Measurements from ENCODE around the gene LITAF.
"Not testable (repeated sequence)": the region's sequence is repeated elsewhere in the genome, so short reads cannot be mapped to it uniquely, and the experiment has no call there.

Gene LITAF

DNA sequence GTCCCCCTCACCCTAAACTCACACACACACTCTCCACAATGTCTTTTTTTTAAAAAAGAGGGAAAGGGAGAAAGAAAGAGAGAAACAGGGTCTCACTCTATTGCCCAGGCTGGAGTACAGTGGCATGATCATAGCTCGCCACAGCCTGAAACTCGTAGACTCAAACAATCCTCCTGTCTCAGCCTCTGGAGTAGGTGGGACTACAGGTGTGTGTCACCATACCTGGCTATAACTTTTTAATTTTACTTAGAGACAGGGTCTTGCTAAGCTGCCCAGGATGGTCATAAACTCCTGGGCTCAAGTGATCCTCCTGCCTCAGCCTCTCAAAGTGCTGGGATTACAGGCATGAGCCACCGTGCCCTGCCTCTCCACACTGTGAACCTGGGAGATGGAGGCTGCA lies 24.9 kb downstream of the LITAF start:
- no peak overlapping the region for H3K4me3 ChIP-seq (ENCODE audit: low read depth, low read length)
- peaks cover 40% of the 10 kb centered on the region for H3K79me2 ChIP-seq (ENCODE audit: control insufficient read depth, insufficient read depth, low read length, unreplicated experiment)
- no peak overlapping the region for H2AFZ ChIP-seq (ENCODE audit: low read length, unreplicated experiment)
- no peak overlapping the region for H3K27ac ChIP-seq (ENCODE audit: low read depth, low read length)
- H3K36me3 ChIP-seq (ENCODE audit: insufficient read depth, low read length): peaks cover 12% of the 10 kb centered on the region
- peaks cover 3% of the 10 kb centered on the region for H3K4me1 ChIP-seq (ENCODE audit: control insufficient read depth, insufficient read depth, low read length, unreplicated experiment)
- H3K27me3 ChIP-seq (ENCODE audit: insufficient read depth, low read length): no peaks in the 10 kb centered on the region

DNA sequence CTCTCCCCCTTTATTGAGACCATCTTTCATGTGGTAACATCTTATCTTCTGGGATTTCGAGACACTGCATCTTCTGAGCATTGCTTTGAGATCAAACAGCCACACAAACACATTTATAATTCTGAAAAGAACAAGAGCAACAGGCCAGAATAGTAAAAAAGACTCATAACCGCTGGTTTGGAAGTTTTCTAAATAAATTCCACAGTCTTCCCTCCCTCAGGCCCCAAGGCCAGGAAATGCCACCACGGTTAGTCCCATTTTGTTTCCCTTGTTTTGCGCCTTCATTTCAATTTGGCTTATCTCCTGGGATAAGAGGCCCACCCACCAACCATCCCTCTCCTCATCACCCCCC lies 25.3 kb downstream of the LITAF start:
- no peak overlapping the region for H3K4me3 ChIP-seq (ENCODE audit: low read depth, low read length)
- H3K79me2 ChIP-seq (ENCODE audit: control insufficient read depth, insufficient read depth, low read length, unreplicated experiment): peaks cover 40% of the 10 kb centered on the region
- H3K27ac ChIP-seq (ENCODE audit: low read depth, low read length): no peak overlapping the region
- peaks cover 16% of the 10 kb centered on the region for H3K36me3 ChIP-seq (ENCODE audit: insufficient read depth, low read length)
- peaks cover 3% of the 10 kb centered on the region for H3K4me1 ChIP-seq (ENCODE audit: control insufficient read depth, insufficient read depth, low read length, unreplicated experiment)
- H2AFZ ChIP-seq (ENCODE audit: low read length, unreplicated experiment): no peak overlapping the region
- H3K27me3 ChIP-seq (ENCODE audit: insufficient read depth, low read length): no peaks in the 10 kb centered on the region

DNA sequence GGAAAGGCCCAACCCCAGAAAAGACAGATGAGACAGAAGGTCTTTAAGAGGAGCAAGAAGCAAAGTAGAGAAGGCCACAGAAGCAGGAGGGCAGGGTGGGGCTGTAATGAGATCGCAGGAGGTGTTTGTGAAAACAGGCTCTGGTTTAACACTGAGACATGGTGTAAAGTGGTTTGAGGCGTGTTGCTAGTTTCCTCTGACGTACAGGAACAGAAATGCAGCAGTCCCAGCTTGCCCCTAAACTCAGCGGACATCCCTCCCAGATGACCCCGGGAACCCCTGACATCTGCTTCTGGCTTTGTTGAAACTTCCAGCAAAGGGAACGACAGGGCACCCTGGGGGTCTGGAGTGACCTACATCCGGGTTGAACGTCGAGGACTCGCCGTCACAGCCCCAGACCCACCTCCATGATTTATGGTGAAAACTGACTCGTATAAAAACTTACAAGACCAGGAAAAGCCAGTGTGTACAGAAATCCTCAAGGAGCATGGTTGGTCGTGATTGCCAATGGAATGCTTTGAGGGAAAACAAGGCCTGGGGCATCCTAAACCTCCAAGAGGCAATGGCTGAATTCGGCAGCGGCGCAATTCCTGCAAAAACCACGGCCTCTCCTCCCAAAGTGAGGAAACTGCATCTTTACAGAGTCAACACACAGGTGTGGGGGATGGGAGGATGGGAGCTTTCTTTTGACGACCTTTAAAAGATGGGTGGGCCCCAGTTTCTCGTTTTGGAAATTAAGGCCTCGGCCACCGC lies 25.8 kb downstream of the LITAF start:
- H3K27me3 ChIP-seq (ENCODE audit: insufficient read depth, low read length): no peaks in the 10 kb centered on the region
- peaks cover 21% of the 10 kb centered on the region for H3K36me3 ChIP-seq (ENCODE audit: insufficient read depth, low read length)
- no peak overlapping the region for H3K4me3 ChIP-seq (ENCODE audit: low read depth, low read length)
- peaks cover 3% of the 10 kb centered on the region for H3K4me1 ChIP-seq (ENCODE audit: control insufficient read depth, insufficient read depth, low read length, unreplicated experiment)
- H3K27ac ChIP-seq (ENCODE audit: low read depth, low read length): no peak overlapping the region
- peaks cover 36% of the 10 kb centered on the region for H3K79me2 ChIP-seq (ENCODE audit: control insufficient read depth, insufficient read depth, low read length, unreplicated experiment)
- H2AFZ ChIP-seq (ENCODE audit: low read length, unreplicated experiment): no peak overlapping the region

DNA sequence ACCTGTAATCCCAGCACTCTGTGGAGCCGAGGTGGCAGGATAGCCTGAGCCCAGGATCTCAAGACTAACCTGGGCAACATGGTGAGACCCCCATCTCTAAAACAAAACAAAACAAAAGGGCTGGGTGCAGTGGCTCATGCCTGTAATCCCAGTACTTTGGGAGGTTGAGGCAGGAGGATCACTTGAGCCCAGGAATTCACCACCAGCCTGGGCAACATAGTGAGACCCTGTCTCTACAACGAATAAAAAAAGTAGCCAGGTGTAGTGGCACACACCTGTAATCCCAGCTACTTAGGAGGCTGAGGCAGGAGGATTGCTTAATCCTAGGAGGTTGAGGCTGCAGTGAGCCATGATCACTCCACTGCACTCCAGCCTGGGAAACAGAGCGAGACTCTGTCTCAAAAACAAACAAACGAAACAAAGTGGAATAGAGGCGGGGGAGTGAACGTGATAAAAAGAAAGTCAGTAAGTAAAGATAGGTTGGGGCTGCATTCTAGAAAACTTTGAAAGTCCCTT lies 28.4 kb downstream of the LITAF start:
- Histone ChIP-seq H3K36me3 (ENCODE audit: insufficient read depth, low read length) (peaks cover 26% of the 10 kb centered on the region), H3K79me2 (ENCODE audit: control insufficient read depth, insufficient read depth, low read length, unreplicated experiment) (peaks cover 31% of the 10 kb centered on the region)
- H2AFZ ChIP-seq (ENCODE audit: low read length, unreplicated experiment); H3K27ac ChIP-seq (ENCODE audit: low read depth, low read length); H3K4me3 ChIP-seq (ENCODE audit: low read depth, low read length); H3K4me1 ChIP-seq (ENCODE audit: control insufficient read depth, insufficient read depth, low read length, unreplicated experiment); H3K27me3 ChIP-seq (ENCODE audit: insufficient read depth, low read length): not testable (repeated sequence)

DNA sequence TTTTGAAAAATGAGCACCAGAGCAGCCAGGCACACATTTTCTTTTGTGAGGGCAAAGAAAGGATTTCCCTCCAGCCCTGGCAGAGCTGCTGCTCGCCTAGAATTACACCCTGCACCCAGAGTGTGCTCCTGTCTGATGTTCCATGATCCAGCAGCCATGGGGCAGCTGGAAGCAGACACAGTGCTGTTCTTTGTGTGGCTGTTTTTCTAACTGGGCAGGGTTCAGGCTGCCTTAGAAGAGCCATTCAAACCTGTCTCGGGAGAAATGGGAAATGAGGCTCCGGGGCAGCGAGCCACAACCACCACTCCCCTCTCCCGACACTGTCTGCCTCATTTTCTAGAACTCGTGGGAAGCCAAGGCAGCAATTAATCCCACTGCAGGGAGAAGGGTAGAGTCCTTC lies 28.9 kb downstream of the LITAF start:
- H3K4me1 ChIP-seq (ENCODE audit: control insufficient read depth, insufficient read depth, low read length, unreplicated experiment): peaks cover 3% of the 10 kb centered on the region
- no peaks in the 10 kb centered on the region for H3K27me3 ChIP-seq (ENCODE audit: insufficient read depth, low read length)
- peaks cover 26% of the 10 kb centered on the region for H3K36me3 ChIP-seq (ENCODE audit: insufficient read depth, low read length)
- no peak overlapping the region for H2AFZ ChIP-seq (ENCODE audit: low read length, unreplicated experiment)
- no peak overlapping the region for H3K27ac ChIP-seq (ENCODE audit: low read depth, low read length)
- H3K4me3 ChIP-seq (ENCODE audit: low read depth, low read length): no peak overlapping the region
- H3K79me2 ChIP-seq (ENCODE audit: control insufficient read depth, insufficient read depth, low read length, unreplicated experiment): peaks cover 30% of the 10 kb centered on the region

DNA sequence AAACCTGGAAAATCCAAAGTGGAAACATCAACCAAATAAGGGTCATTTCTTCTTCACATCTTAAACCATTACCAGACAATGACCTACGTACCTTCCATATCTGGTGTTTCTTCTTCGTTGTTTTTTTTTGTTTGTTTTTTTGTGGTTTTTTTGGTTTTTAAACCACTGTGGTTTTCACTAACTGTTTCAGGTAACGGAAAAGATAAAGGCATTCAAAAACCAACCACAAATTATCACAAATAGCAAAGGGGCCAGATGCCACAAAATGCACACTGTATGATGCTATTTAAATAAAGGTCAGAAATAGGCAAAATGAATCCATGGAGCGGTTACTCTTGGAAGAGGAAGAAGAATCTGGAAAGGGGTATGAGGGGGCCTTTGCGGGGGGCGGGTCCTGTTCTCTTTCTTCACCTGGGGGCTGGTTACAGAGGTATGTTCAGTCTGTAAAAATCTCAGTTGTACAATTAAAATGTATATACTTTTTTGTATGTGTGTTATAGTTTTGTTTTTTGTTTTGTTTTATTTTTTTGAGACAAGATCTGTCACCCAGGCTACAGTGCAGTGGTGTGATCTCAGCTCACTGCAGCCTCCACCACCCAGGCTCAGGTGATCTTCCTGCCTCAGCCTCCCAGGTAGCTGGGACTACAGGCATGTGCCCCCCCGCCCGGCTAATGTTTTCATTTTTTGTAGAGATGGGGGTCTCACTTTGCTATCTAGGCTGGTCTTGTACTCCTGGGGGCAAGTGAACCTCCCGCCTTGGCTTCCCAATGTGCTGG lies 29.6 kb downstream of the LITAF start:
- H3K4me1 ChIP-seq (ENCODE audit: control insufficient read depth, insufficient read depth, low read length, unreplicated experiment): peaks cover 3% of the 10 kb centered on the region
- H3K36me3 ChIP-seq (ENCODE audit: insufficient read depth, low read length): peaks cover 26% of the 10 kb centered on the region
- H3K27me3 ChIP-seq (ENCODE audit: insufficient read depth, low read length): no peaks in the 10 kb centered on the region
- no peak overlapping the region for H2AFZ ChIP-seq (ENCODE audit: low read length, unreplicated experiment)
- H3K79me2 ChIP-seq (ENCODE audit: control insufficient read depth, insufficient read depth, low read length, unreplicated experiment): peaks cover 26% of the 10 kb centered on the region
- no peak overlapping the region for H3K4me3 ChIP-seq (ENCODE audit: low read depth, low read length)
- H3K27ac ChIP-seq (ENCODE audit: low read depth, low read length): no peak overlapping the region

DNA sequence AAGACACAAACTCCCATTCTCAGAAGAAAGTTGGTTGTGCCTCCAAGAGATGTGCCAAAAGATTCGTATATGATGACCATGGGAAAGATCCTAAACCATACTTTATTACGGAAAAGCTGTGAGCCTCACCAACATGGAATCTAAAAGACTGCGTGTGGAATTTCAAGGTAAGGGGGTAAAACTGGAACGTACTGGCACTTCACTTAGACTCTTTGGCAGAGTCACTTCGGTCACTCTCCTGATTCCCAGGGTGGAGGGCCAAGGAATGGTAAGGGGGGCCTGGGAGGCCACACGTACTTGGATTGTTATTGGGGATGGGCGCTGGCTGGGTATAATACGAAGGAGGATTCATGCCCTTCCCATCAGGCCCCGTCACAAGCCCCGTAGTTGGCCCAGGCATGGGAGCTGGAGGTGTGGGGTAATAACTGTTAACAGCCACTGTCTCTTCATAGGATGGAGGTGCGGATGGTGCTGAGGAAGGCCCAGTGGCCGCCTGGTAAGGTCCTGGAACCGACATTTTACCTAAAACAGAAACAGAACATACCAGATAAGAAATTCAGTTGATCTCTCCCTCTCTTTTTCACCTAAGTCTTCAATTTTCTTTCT lies 30.4 kb downstream of the LITAF start:
- no peaks in the 10 kb centered on the region for H3K4me1 ChIP-seq (ENCODE audit: control insufficient read depth, insufficient read depth, low read length, unreplicated experiment)
- no peak overlapping the region for H3K4me3 ChIP-seq (ENCODE audit: low read depth, low read length)
- H2AFZ ChIP-seq (ENCODE audit: low read length, unreplicated experiment): no peak overlapping the region
- H3K79me2 ChIP-seq (ENCODE audit: control insufficient read depth, insufficient read depth, low read length, unreplicated experiment): peaks cover 24% of the 10 kb centered on the region
- peaks cover 28% of the 10 kb centered on the region for H3K36me3 ChIP-seq (ENCODE audit: insufficient read depth, low read length)
- no peak overlapping the region for H3K27ac ChIP-seq (ENCODE audit: low read depth, low read length)
- H3K27me3 ChIP-seq (ENCODE audit: insufficient read depth, low read length): no peaks in the 10 kb centered on the region

DNA sequence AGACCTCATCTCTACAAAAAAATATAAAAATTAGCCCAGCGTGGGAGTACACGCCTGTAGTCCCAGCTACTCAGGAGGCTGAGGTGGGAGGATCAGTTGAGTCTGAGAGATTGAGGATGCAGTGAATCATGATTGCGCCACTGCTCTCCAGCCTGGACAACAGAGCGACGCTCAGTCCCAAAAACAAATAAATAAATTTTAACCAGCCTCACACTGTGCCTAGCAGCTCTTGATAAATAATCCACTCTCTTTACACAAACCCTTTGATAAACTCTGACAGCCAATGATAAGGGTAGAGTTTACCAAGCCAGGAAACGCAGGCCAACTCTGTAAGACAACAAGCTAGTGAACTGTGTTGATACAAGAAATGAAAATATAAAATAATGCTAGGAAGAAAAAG lies 32.7 kb downstream of the LITAF start:
- H3K36me3 ChIP-seq (ENCODE audit: insufficient read depth, low read length): peaks cover 36% of the 10 kb centered on the region
- H3K4me1 ChIP-seq (ENCODE audit: control insufficient read depth, insufficient read depth, low read length, unreplicated experiment): no peaks in the 10 kb centered on the region
- H3K79me2 ChIP-seq (ENCODE audit: control insufficient read depth, insufficient read depth, low read length, unreplicated experiment): peaks cover 15% of the 10 kb centered on the region
- H2AFZ ChIP-seq (ENCODE audit: low read length, unreplicated experiment): no peak overlapping the region
- H3K27ac ChIP-seq (ENCODE audit: low read depth, low read length): no peak overlapping the region
- H3K4me3 ChIP-seq (ENCODE audit: low read depth, low read length): no peak overlapping the region
- H3K27me3 ChIP-seq (ENCODE audit: insufficient read depth, low read length): no peaks in the 10 kb centered on the region

DNA sequence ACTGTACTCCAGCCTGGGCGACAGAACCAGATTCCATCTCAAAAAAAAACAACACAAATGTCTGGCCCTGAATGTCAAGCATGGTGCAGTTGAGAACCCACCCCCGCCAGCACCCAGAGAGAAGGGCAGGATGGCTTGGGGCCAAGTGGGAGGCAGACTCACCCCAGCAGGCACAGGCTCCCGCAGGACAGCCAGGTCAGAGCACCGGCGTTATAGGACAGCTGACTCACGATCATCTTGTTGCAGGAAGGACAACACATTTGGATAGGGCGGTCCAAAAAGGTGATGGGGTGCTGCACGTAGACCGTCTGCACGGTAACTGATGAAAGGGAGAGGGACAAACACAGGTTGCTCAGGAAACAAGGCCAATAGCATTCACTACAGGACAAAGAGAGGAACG lies 33.3 kb downstream of the LITAF start:
- no peak overlapping the region for H2AFZ ChIP-seq (ENCODE audit: low read length, unreplicated experiment)
- H3K4me3 ChIP-seq (ENCODE audit: low read depth, low read length): no peak overlapping the region
- H3K27me3 ChIP-seq (ENCODE audit: insufficient read depth, low read length): no peaks in the 10 kb centered on the region
- peaks cover 40% of the 10 kb centered on the region for H3K36me3 ChIP-seq (ENCODE audit: insufficient read depth, low read length)
- H3K27ac ChIP-seq (ENCODE audit: low read depth, low read length): no peak overlapping the region
- no peaks in the 10 kb centered on the region for H3K4me1 ChIP-seq (ENCODE audit: control insufficient read depth, insufficient read depth, low read length, unreplicated experiment)
- peaks cover 8% of the 10 kb centered on the region for H3K79me2 ChIP-seq (ENCODE audit: control insufficient read depth, insufficient read depth, low read length, unreplicated experiment)

DNA sequence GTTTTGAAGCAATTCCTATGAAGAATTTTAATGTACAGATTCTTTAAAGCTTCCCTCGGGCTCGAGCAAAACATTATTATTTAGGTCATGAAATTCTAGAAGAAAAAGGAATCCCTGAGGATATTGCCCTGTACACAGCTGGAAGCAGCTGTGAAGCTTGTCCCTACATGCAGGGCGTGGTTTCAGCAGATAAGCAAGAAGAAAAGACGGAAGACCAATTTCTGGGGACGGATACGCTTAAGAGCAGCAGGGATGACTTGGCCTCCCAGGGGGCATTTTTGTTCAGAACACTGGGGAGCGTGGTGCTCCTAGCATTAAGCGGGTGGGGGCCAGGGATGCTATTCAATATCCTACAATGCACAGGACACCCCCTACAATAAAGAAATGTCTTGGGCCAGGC lies 34.3 kb downstream of the LITAF start:
- H3K27ac ChIP-seq (ENCODE audit: low read depth, low read length): no peak overlapping the region
- H3K79me2 ChIP-seq (ENCODE audit: control insufficient read depth, insufficient read depth, low read length, unreplicated experiment): peaks cover under 1% of the 10 kb centered on the region
- peaks cover 41% of the 10 kb centered on the region for H3K36me3 ChIP-seq (ENCODE audit: insufficient read depth, low read length)

More for the DNA sequence above, 34.3 kb downstream of the LITAF start:
- H3K4me1 ChIP-seq (ENCODE audit: control insufficient read depth, insufficient read depth, low read length, unreplicated experiment): no peaks in the 10 kb centered on the region
- H2AFZ ChIP-seq (ENCODE audit: low read length, unreplicated experiment): no peak overlapping the region
- no peaks in the 10 kb centered on the region for H3K27me3 ChIP-seq (ENCODE audit: insufficient read depth, low read length)
- no peak overlapping the region for H3K4me3 ChIP-seq (ENCODE audit: low read depth, low read length)

All from ACC112 (cell line).